ENCODE results near the gene HDAC4.

GRCh38 chr2:239155806-239156480, 244.9 kb downstream of the HDAC4 start:
- TF ChIP-seq TEAD4 (IDR thresholded peaks at IDR 0.05) (no peak), RAD21 (IDR thresholded peaks at IDR 0.05; ENCODE audit: low read depth) (no peak), CEBPB (IDR thresholded peaks at IDR 0.05) (no peak), YY1 (IDR thresholded peaks at IDR 0.05; ENCODE audit: low read depth) (no peak), TAF1 (IDR thresholded peaks at IDR 0.05; ENCODE audit: low read depth) (no peak), CREB1 (IDR thresholded peaks at IDR 0.05; ENCODE audit: low read depth) (no peak), EGR1 (IDR thresholded peaks at IDR 0.05) (no peak), EP300 (IDR thresholded peaks at IDR 0.05; ENCODE audit: borderline replicate concordance) (no peak), TCF12 (IDR thresholded peaks at IDR 0.05; ENCODE audit: low read depth) (no peak), ZBTB7A (IDR thresholded peaks at IDR 0.05; ENCODE audit: low read depth) (no peak)
- TF ChIP-seq, protein P1, sequence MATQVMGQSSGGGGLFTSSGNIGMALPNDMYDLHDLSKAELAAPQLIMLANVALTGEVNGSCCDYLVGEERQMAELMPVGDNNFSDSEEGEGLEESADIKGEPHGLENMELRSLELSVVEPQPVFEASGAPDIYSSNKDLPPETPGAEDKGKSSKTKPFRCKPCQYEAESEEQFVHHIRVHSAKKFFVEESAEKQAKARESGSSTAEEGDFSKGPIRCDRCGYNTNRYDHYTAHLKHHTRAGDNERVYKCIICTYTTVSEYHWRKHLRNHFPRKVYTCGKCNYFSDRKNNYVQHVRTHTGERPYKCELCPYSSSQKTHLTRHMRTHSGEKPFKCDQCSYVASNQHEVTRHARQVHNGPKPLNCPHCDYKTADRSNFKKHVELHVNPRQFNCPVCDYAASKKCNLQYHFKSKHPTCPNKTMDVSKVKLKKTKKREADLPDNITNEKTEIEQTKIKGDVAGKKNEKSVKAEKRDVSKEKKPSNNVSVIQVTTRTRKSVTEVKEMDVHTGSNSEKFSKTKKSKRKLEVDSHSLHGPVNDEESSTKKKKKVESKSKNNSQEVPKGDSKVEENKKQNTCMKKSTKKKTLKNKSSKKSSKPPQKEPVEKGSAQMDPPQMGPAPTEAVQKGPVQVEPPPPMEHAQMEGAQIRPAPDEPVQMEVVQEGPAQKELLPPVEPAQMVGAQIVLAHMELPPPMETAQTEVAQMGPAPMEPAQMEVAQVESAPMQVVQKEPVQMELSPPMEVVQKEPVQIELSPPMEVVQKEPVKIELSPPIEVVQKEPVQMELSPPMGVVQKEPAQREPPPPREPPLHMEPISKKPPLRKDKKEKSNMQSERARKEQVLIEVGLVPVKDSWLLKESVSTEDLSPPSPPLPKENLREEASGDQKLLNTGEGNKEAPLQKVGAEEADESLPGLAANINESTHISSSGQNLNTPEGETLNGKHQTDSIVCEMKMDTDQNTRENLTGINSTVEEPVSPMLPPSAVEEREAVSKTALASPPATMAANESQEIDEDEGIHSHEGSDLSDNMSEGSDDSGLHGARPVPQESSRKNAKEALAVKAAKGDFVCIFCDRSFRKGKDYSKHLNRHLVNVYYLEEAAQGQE (IDR thresholded peaks at IDR 0.05; ENCODE audit: low read depth): no peak
- TF ChIP-seq, protein P2, sequence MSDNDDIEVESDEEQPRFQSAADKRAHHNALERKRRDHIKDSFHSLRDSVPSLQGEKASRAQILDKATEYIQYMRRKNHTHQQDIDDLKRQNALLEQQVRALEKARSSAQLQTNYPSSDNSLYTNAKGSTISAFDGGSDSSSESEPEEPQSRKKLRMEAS (IDR thresholded peaks at IDR 0.05): no peak
- TF ChIP-seq, protein P3, sequence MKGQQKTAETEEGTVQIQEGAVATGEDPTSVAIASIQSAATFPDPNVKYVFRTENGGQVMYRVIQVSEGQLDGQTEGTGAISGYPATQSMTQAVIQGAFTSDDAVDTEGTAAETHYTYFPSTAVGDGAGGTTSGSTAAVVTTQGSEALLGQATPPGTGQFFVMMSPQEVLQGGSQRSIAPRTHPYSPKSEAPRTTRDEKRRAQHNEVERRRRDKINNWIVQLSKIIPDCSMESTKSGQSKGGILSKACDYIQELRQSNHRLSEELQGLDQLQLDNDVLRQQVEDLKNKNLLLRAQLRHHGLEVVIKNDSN (IDR thresholded peaks at IDR 0.05): no peak

Data from Ishikawa (cell line).